ENCODE measurements around the gene RBM17.

DNA sequence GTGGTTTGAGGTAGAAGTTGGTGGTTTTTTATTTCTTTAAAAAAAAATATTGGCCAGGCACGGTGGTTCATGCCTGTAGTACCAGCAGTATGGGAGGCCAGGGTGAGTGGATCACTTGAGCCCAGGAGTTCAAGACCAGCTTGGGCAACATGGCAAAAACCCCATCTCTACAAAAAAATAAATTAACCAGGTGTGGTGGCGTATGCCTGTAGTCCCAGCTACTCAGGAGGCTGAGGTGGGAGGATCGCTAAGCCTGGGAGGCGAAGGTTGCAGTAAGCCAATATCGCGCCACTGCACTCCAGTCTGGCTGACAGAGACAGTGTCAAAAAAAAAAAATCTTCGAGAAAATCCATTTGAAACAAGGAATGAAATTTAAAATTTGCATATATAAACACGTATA is 27.8 kb upstream of the RBM17 start:
- TF ChIP-seq TAF1 (IDR thresholded peaks at IDR 0.05; ENCODE audit: borderline replicate concordance, low read depth, low read length) = no peak
- no peak for TF ChIP-seq POLR2AphosphoS5 (IDR thresholded peaks at IDR 0.05; ENCODE audit: low read depth, low read length)
- TF ChIP-seq POLR2A (IDR thresholded peaks at IDR 0.05; ENCODE audit: low read depth, low read length) = no peak

Measured in GM12892 (cell line).